Ectodermal cell (in vitro differentiated cells): Measurements from ENCODE around the gene IGSF21.

Experiments
- H3K27ac ChIP-seq: 2 replicates; pipeline ENCODE4 v1.7.0; 2013; ENCODE audit warnings: mild to moderate bottlenecking, low read depth, low read length; ENCODE audit not compliant: insufficient read depth, poor library complexity, severe bottlenecking
- H3K27me3 ChIP-seq: 2 replicates; pipeline ENCODE4 v1.7.0; 2013; ENCODE audit warnings: mild to moderate bottlenecking, low read length; ENCODE audit not compliant: insufficient read depth, control insufficient read depth, poor library complexity, severe bottlenecking
- H3K36me3 ChIP-seq: one replicate; pipeline ENCODE4 v1.7.0; 2013; ENCODE audit warnings: low read length; ENCODE audit not compliant: control insufficient read depth, insufficient read depth
- H3K4me1 ChIP-seq: one replicate; pipeline ENCODE4 v1.7.0; 2013; ENCODE audit warnings: low read length; ENCODE audit not compliant: control insufficient read depth, insufficient read depth
- H3K4me3 ChIP-seq: 2 replicates; pipeline ENCODE4 v1.7.0; 2013; ENCODE audit warnings: low read depth, low read length, control low read depth; ENCODE audit not compliant: insufficient read depth
- H3K9me3 ChIP-seq: 2 replicates; pipeline ENCODE4 v1.7.0; 2013; ENCODE audit warnings: mild to moderate bottlenecking, low read length, moderate library complexity; ENCODE audit not compliant: control insufficient read depth
- WGBS, 2 experiments: methylation state at CpG; one replicate each; pipeline ENCODE4 v1.1.7; 2013; ENCODE audit warnings: missing lambda C conversion rate in 2 of 2; 5-methylcytosine and 5-hydroxymethylcytosine counted together

IGSF21 gene

DNA sequence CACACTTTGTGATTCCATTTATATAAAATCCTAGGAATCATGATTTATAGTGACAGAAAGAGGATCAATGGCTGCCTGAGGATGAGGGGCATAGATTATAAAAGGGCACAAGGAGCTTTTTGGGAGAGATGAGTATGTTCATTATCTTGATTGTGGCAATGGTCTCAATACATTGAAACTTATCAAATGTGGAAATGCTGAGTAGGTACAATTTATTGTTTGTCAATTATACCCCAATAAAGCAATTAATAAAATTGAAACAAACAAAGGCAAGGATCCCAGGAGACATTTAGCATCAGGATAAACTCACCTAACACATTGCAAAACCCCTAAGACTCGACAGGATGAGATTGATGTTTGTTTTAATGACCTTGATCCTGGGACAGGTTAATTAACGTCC is 220.1 kb downstream of the IGSF21 start:
- no peak overlapping the region for H3K4me3 ChIP-seq
- no peaks in the 10 kb centered on the region for H3K27me3 ChIP-seq
- H3K4me1 ChIP-seq = peaks cover 12% of the 10 kb centered on the region
- H3K36me3 ChIP-seq = no peaks in the 10 kb centered on the region
- H3K9me3 ChIP-seq = no peaks in the 10 kb centered on the region
- no peak overlapping the region for H3K27ac ChIP-seq
- 88 to 98% methylated on average over 2 of the region's 2 CpGs for WGBS, 2 experiments

DNA sequence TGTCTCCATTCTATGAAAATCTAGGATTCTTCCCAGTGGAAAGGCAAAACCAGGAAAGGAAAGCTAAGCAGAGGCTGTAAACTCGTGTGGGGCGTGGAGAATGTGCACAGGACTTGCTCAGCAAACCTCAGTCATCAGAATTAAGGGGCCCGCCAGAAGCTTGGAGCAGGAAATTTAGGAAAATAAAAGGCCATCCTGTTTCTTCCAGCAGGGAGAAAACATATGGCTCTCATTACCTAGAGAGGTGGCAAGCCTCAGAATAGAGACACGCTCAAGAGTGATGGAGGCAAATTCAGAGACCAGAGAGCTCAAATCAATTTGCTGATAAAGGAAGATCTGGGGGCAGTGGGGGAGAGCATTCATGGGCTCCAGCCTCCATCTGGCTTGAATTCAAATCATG is 221.2 kb downstream of the IGSF21 start:
- Histone ChIP-seq H3K4me1 (peaks cover 21% of the 10 kb centered on the region), H3K27ac (no peak overlapping the region), H3K36me3 (no peaks in the 10 kb centered on the region), H3K4me3 (no peak overlapping the region), H3K9me3 (no peaks in the 10 kb centered on the region), H3K27me3 (no peaks in the 10 kb centered on the region)
- 85 to 88% methylated on average over 4 of the region's 4 CpGs for WGBS, 2 experiments

- Histone ChIP-seq H3K27ac (no peak overlapping the region), H3K4me1 (peaks cover 21% of the 10 kb centered on the region)
- WGBS, 2 experiments = 88 to 91% methylated on average over 9 of the region's 9 CpGs
Observed at GRCh38 chr1:18329469-18330253, 222.1 kb downstream of the IGSF21 start.

DNA sequence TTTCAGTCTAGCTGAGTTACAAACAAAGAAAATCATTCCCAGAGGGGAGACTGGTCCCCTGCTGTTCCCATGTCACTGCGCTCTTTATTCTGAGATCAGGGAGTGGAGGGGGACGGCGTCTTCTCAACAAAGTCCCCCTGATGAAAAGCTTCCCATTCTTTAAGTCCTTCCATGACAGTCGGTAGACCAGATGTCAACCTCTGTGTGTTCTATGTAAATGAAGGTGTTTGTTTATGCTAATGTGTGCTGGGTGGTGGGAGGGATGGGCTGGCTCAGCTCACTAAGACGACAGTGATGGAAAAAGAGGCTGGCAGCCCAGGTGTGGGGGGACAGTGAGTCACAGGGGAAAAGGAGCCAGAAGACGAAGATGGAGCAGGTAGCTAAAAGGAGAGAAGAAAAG is 225.0 kb downstream of the IGSF21 start:
- WGBS, 2 experiments = 7 to 13% methylated on average over 6 of the region's 6 CpGs
- no peak overlapping the region for H3K4me3 ChIP-seq
- peaks cover 12% of the 10 kb centered on the region for H3K4me1 ChIP-seq
- H3K36me3 ChIP-seq = no peaks in the 10 kb centered on the region
- no peaks in the 10 kb centered on the region for H3K9me3 ChIP-seq
- no peaks in the 10 kb centered on the region for H3K27me3 ChIP-seq
- no peak overlapping the region for H3K27ac ChIP-seq

More at GRCh38 chr1:18329469-18330253, 222.1 kb downstream of the IGSF21 start:
- H3K36me3 ChIP-seq = no peaks in the 10 kb centered on the region
- H3K9me3 ChIP-seq = no peaks in the 10 kb centered on the region
- no peaks in the 10 kb centered on the region for H3K27me3 ChIP-seq
- no peak overlapping the region for H3K4me3 ChIP-seq

GRCh38 chr1:18333220-18333619 is 225.6 kb downstream of the IGSF21 start:
- Histone ChIP-seq H3K4me1 (peaks cover 12% of the 10 kb centered on the region), H3K27me3 (no peaks in the 10 kb centered on the region), H3K9me3 (no peaks in the 10 kb centered on the region), H3K36me3 (no peaks in the 10 kb centered on the region), H3K4me3 (no peak overlapping the region), H3K27ac (no peak overlapping the region)
- whole genome bisulfite sequencing, 2 experiments = 80 to 92% methylated on average over 3 of the region's 3 CpGs

GRCh38 chr1:18336801-18337200 is 229.2 kb downstream of the IGSF21 start:
- Histone ChIP-seq H3K4me3 (no peak overlapping the region), H3K4me1 (peaks cover 12% of the 10 kb centered on the region), H3K27ac (no peak overlapping the region), H3K9me3 (no peaks in the 10 kb centered on the region), H3K36me3 (no peaks in the 10 kb centered on the region), H3K27me3 (no peaks in the 10 kb centered on the region)
- 83 to 89% methylated on average over 4 of the region's 4 CpGs for WGBS, 2 experiments

DNA sequence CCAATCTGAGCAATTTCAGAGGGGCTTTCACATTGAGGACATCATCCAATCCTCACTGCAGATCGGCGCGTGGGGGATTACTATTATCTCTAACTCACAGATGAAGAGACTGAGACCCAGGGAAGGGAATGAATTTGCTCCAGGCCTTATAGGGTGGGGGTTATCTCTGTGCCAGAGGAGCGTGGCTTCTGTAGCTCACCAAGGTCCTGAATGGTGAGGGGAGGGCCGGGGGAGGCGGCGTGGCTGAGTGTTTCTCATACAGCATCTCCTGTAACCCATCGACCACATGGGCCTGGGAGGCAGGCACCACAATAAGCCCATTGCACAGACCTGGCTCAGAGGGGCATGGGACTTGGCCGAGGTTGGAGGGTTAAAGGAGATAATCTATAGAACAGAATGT is 230.2 kb downstream of the IGSF21 start:
- Histone ChIP-seq H3K27ac (no peak overlapping the region), H3K4me3 (no peak overlapping the region), H3K4me1 (peaks cover 8% of the 10 kb centered on the region), H3K27me3 (no peaks in the 10 kb centered on the region), H3K9me3 (no peaks in the 10 kb centered on the region), H3K36me3 (no peaks in the 10 kb centered on the region)
- WGBS, 2 experiments = 88 to 90% methylated on average over 9 of the region's 9 CpGs

DNA sequence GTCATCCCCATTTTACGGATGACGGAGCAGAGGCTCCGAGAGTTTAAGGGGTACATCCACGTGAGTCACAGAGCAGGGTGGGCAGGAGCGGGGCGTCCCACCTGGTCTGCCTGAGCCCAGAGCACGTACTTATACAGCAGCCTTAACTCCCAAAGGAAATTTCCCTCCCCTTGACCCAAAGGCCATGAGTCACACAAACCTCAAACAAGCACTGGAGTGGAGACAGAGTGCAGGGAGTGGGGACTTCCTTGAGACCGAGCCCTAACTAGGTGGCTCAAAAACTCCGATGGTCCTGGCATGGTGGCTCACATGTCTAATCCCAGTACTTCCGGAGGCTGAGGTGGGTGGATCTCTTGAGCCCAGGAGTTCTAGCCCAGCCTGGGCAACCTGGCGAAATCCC is 231.6 kb downstream of the IGSF21 start:
- Histone ChIP-seq H3K4me3 (no peak overlapping the region), H3K9me3 (no peaks in the 10 kb centered on the region), H3K27me3 (no peaks in the 10 kb centered on the region), H3K36me3 (no peaks in the 10 kb centered on the region), H3K27ac (no peak overlapping the region), H3K4me1 (peaks cover under 1% of the 10 kb centered on the region)
- 88 to 93% methylated on average over 11 of the region's 11 CpGs for WGBS, 2 experiments

GRCh38 chr1:18340158-18340764 is 232.7 kb downstream of the IGSF21 start:
- H3K36me3 ChIP-seq = no peaks in the 10 kb centered on the region
- H3K27me3 ChIP-seq = no peaks in the 10 kb centered on the region
- 88 to 89% methylated on average over 2 of the region's 2 CpGs for WGBS, 2 experiments
- H3K27ac ChIP-seq = no peak overlapping the region
- H3K4me1 ChIP-seq = peaks cover 11% of the 10 kb centered on the region
- H3K4me3 ChIP-seq = no peak overlapping the region
- H3K9me3 ChIP-seq = no peaks in the 10 kb centered on the region

- Histone ChIP-seq H3K36me3 (no peaks in the 10 kb centered on the region), H3K9me3 (no peaks in the 10 kb centered on the region), H3K4me1 (peaks cover 11% of the 10 kb centered on the region), H3K27me3 (no peaks in the 10 kb centered on the region), H3K4me3 (no peak overlapping the region), H3K27ac (no peak overlapping the region)
- WGBS, 2 experiments = 84 to 89% methylated on average over 2 of the region's 2 CpGs
Observed at GRCh38 chr1:18340787-18341186, 233.2 kb downstream of the IGSF21 start.
